Activated CD4-positive, alpha-beta T cell treated with anti-CD3 and anti-CD28 coated beads, Interleukin-2, amount 50 U/mL, for 1 hour (primary cell): Measurements from ENCODE around the gene AFM.
"Not testable (repeated sequence)": the region's sequence is repeated elsewhere in the genome, so short reads cannot be mapped to it uniquely, and the experiment has no call there.

Experiments
- DNase-seq: peaks from one replicate; pipeline ENCODE4 v3.0.0-alpha.2; 2020

Gene AFM

DNA sequence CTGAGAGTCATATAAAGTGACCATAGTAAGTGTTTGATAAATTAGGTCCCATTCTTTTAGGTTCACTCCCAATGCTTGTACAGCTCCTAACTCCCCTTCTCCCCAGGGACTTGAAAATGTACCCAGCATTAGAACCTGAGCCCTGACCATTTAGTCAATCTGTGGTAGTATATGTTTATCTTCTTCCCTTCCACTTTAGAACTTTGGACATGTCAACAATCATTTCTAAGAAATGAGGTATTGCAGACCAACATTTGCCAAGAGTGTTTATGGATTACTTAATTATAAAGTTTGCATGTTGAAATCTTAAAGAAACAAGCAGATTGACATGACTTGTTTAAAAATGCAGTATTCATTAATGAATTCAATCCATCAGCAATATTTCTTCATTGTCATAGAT is 26.0 kb downstream of the AFM start:
- no peak for DNase-seq

DNA sequence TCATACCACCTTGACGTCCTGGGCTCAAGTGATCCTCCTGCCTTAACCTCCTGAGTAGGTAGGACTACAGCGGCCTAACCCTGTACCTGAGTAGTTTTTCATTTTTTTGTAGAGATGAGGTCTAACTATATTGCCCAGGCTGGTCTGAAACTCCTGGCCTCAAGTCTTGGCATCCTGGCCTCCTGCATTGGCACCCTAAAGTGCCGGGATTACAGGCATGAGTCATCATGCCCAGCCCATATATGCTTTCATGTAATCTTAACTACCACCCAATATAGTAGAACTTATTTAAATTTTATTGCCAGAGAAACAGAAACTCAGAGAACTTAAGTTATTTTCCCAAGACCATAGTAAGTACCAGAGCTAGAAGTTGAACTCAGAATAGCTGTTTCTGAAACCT is 27.1 kb downstream of the AFM start:
- no peak for DNase-seq

DNA sequence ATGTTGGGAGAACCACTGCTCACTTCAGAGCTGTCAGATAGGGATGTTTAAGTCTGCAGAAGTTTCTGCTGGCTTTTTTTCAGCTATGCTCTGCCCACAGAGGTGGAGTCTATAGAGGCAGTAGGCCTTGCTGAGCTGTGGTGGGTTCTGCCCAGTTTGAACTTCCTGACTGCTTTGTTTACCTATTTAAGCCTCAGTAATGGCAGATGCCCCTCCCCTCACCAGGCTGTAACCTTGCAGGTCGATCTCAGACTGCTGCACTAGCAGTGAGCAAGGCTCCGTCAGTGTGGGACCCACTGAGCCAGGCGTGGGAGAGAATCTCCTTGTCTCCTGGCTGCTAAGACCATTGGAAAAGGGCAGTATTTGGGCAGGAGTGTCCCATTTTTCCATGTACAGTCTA is 36.8 kb downstream of the AFM start:
- DNase-seq = no peak

DNA sequence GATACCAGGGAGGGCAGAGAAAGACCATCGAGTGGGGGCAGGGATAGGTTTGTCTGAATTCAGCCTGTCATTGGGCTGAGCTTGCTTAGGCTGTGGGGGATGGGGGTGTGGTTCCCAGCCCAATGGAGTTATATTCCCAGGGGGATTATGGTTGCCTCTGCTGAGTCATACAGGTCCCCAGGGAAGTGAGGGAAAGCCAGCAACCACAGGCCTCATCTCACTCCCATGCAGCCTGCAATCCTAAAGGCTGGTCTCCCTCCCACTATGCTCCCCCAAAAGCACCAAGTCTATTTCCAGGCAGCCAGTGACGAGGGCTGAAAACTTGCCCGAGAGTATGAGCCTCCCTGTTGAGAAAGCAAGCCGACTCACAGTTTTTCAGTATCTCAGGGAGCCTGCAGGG is 39.3 kb downstream of the AFM start:
- DNase-seq = no peak

DNA sequence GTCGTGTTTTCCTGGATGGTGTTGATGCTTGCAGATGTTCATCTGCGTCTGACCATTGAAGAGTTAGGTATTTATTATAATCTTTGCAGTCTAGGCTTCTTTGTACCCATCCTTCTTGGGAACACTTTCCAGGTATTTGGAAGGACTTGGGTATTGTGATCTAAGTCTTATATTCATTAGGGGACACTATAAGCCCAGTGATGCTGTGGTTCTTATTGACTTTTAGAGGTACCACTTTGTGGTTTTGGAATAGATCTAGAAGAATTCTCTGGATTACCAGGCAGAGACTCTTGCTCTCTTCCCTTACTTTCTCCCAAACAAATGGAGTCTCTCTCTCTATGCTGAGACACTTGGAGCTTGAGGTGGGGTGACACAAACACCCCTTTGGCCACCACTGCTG is 41.6 kb downstream of the AFM start:
- DNase-seq = no peak

DNA sequence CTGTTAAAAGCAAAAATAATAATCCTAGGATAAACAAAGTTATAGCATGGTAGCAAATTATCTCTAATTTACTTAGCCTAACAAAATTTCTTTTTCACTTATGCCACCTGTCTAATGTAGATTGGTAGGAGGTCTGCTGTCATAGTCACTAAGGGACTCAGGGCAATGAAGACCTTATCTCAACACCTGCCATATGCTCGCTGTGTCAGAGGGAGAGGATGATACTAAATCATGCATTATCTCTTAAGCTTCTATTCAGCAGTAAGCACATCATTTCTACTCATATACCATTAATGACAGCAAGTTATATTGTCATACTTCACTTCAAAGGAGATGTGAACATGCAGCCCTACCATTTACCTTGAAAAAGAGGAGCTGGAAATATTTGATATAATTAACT is 44.1 kb downstream of the AFM start:
- no peak for DNase-seq

DNA sequence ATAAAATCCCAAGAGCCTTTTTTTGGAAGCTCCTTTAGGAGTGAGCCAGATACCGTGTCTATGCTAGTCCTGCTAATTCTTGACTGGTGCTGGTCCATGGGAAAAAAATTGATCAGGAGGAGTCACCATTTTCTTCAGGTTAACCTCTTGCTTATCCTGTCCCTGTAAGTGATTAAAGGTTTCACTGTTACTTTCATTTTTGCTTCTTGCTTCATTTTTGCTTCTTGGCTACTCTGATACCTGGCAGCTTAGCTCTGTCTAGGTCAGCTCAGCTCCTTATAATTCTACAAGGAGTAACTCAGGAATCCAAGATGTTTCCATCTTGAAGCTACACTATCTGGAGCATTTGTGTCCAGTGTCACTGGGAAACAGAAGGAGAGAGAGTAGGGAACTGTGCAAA is 45.7 kb downstream of the AFM start:
- no peak for DNase-seq

DNA sequence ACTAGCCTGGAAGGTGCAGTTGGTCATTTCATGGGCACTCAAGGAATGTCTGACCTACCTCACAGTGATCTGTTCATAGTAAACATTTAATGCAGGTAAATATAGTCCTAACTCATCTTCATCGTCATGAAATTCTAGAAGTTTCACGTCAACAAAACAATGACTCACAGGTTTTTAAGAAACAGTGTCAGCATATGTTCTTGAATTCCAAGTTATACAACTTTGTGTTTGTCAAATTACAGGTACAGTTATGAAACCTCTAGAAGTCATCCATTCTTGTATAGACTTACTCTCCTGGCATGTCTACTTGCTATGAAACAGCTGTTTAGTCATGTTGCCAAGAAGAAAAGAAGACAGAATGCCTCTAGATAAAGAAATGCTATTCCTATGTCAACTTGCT is 46.6 kb downstream of the AFM start:
- DNase-seq = no peak

DNA sequence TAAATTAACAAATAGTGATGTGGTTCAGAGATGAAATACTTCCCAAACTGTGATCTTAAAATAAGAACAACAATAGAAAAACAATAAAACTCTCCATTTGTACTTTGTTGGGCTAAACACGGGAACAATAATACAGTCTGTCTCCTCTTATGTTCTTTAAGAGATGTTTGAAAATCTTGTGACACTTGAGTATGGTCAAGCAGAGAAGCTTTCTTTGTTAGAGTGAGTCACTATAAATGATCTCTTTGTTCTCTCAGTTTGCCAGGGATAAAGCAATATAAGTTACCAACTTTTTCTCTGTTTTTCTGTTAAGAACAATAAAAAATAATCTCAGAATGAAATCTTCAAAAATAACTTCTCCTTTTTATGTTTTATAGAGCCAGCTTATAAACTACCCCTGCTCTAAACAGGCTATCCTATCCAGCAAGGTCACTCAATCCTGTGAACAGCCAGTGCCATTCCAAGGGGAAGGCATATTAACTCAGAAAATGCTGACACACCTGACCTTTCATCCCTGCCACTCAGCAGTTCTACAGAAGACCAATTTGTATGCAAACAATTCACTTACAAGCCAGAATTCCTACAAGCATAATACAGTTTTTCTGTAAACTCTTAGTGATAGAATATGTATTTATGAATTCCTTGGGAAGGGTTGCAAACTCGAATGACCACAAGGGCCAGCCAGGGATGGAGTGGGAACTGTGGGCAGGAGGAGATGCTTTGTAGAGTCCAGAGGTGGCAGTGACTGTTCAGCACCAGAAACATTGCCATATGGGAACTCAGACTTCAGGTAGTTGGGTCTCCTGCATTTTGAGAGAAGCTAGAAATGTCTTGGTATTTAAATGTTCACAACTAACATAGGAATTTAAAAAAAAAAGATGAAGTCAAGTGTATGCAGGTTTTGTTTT is 52.2 kb downstream of the AFM start:
- no peak for DNase-seq

DNA sequence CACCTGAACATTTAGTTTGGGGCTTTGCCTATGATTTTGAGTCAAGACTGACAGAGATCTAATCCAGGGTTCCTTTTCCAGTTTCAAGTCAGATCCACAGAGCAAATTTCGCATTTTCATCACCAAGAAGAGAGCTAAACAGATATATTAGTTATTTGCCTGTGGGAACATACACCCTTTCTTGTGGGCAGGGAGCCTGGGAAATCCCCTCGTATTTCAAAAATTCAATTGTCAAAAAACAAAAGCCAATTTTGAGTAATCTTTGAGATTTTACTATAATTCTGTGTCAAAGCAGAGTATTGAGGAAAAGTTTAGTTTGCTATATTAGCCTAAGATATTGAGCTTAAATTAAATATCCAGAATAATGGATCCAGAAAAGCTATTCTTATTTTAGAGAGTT is 56.6 kb downstream of the AFM start:
- DNase-seq = no peak

DNA sequence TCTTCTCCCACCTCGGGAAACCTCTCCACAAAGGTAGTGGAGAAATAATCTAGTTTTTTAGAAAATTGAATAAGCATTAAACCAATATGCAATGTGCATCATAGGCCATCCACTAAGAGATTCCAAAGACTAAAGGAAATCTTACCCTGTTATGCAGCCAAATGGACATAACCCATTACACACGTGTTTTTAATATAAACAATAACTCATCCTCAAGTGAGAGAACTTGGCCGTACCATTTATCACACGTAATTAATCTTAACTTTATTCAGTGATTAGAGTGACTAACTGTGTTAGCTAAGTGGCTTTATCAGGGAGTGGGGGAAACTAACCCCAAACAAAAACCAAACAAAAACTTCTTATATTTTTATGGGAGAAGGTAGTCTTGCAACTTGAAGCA is 57.8 kb downstream of the AFM start:
- DNase-seq = no peak

DNA sequence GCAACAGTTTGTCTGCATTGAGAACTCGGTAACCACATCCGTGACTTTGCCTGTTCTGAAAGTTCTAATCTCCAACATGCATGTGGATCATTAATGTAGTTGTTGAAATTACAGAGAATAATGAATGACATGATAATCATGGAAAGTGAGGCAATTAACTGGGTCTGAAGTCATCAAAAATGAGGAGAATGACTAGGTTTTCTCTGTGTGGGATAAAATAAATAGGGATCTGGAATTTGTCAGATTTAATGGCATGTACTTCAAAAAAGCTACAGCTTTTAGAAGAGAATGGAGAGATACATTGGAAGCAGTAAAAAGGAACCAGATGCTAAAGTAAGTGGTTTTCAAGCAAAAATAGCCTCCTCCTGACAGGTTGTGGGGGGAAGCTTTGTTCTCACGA is 59.3 kb downstream of the AFM start:
- no peak for DNase-seq

DNA sequence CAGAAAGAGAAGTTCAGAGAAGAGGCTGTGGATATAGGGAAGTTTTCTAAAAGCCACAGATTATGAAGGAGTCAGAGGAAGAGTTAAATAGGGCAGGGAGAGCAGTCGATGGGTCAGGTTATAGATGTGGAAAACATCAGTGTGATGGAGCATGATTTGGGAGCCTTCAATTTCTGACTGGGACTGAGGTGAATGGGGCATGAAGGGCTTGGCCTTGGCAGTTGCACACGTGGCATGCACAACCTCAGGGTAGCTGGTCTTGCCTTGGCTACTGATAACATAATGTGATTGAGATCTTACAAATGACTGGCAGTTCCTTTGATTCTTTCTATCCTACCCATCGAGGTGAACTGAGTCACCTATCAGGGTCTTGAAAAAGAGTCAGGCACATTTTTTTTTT is 59.7 kb downstream of the AFM start:
- DNase-seq = no peak

DNA sequence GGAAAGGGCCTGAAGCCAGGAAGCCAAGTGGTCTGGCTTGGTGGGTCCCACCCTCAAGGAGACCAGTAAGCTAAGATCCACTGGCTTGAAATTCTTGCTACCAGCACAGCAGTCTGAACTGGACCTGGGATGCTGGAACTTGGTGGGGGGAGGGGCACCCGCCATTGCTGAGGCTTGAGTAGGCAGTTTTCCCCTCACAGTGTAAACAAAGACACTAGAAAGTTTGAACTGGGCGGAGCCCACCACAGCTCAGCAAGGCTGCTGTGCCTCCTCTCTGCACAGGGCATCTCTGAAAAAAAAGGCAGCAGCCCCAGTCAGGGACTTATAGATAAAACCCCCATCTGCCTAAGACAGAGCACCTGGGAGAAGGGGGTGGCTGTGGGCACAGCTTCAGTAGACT is 63.1 kb downstream of the AFM start:
- DNase-seq = no peak

DNA sequence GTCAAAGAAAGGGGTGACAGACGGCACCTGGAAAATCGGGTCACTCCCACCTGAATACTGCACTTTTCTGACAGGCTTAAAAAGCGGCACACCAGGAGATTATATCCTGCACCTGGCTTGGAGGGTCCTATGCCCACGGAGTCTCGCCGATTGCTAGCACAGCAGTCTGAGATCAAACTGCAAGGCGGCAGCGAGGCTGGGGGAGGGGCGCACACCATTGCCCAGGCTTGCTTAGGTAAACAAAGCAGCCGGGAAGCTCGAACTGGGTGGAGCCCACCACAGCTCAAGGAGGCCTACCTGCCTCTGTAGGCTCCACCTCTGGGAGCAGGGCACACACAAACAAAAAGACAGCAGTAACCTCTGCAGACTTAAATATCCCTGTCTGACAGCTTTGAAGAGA is 69.3 kb downstream of the AFM start:
- not testable (repeated sequence) for DNase-seq
